Left ventricle myocardium inferior (tissue), 1 donor: ENCODE measurements around the gene KRTAP10-5. TPM values are rescaled to one million over a fixed set of nuclear protein-coding genes. Genes with fewer than 3 reads are reported as not detected.

Source experiments
- DNase-seq: peaks from one replicate; pipeline ENCODE4 v3.0.0-alpha.2; 2020
- H3K27ac ChIP-seq: fragments of 200-600 bp; replicated peaks from 2 replicates; pipeline ENCODE4 v1.8.0; 2021
- H3K27me3 ChIP-seq: fragments of 200-600 bp; 2 replicates; pipeline ENCODE4 v1.8.0; 2021; ENCODE audit warnings: low read depth
- H3K36me3 ChIP-seq: fragments of 200-600 bp; 2 replicates; pipeline ENCODE4 v1.8.0; 2021
- H3K4me1 ChIP-seq: fragments of 200-600 bp; 2 replicates; pipeline ENCODE4 v1.8.0; 2021
- H3K4me3 ChIP-seq: fragments of 200-600 bp; 2 replicates; pipeline ENCODE4 v1.8.0; 2021; ENCODE audit warnings: mild to moderate bottlenecking, moderate library complexity
- H3K9me3 ChIP-seq: fragments of 200-600 bp; replicated peaks from 2 replicates; pipeline ENCODE4 v1.8.0; 2021
- CTCF ChIP-seq: fragments of 200-600 bp; IDR thresholded peaks from 2 replicates; pipeline ENCODE4 v1.8.0; 2021; ENCODE audit warnings: antibody characterized with exemption, mild to moderate bottlenecking, borderline replicate concordance
- intact Hi-C: fragments of 100-400 bp; cut with micrococcal nuclease; formaldehyde crosslinking; loops from one replicate; pipeline ENCODE4 v1.11.0; 2022
- total RNA-seq: library from RNA; stranded (reverse); fragmentation: NEBNext Ultra II Directional; extraction: Animal tissue kit (Norgen Biotek cat#: 25700); gene quantifications from one replicate; pipeline ENCODE4 v1.2.1, GENCODE V29; 2021
- donor health status: DM: no; HTN: yes; CAD: no; lungs with severe emphysema.

Gene KRTAP10-5
- total RNA-seq, 1 donor from 2014 or later = not detected

GRCh38 chr21:44572959-44573583 is 7.3 kb downstream of the KRTAP10-5 start:
- no peaks in the 10 kb centered on the region for H3K4me1 ChIP-seq
- intact Hi-C loops = no loop called here
- H3K36me3 ChIP-seq = no peaks in the 10 kb centered on the region
- peaks cover 37% of the 10 kb centered on the region for H3K9me3 ChIP-seq
- H3K4me3 ChIP-seq = no peak overlapping the region
- no peak for TF ChIP-seq CTCF
- peaks cover 30% of the 10 kb centered on the region for H3K27me3 ChIP-seq
- DNase-seq = no peak
- no peak overlapping the region for H3K27ac ChIP-seq

GRCh38 chr21:44571844-44572782 is 8.3 kb downstream of the KRTAP10-5 start:
- H3K9me3 ChIP-seq = peaks cover 31% of the 10 kb centered on the region
- H3K4me3 ChIP-seq = no peak overlapping the region
- no peaks in the 10 kb centered on the region for H3K36me3 ChIP-seq
- no peak overlapping the region for H3K27ac ChIP-seq
- intact Hi-C loops = no loop called here
- H3K27me3 ChIP-seq = peaks cover 30% of the 10 kb centered on the region
- TF ChIP-seq CTCF = no peak
- H3K4me1 ChIP-seq = no peaks in the 10 kb centered on the region
- DNase-seq = no peak

GRCh38 chr21:44571296-44571695 is 9.1 kb downstream of the KRTAP10-5 start:
- TF ChIP-seq CTCF = no peak
- no peak overlapping the region for H3K4me3 ChIP-seq
- H3K4me1 ChIP-seq = no peaks in the 10 kb centered on the region
- no peaks in the 10 kb centered on the region for H3K36me3 ChIP-seq
- H3K9me3 ChIP-seq = peaks cover 27% of the 10 kb centered on the region
- DNase-seq = no peak
- no peak overlapping the region for H3K27ac ChIP-seq
- intact Hi-C loops = no loop called here
- H3K27me3 ChIP-seq = peaks cover 30% of the 10 kb centered on the region

GRCh38 chr21:44569861-44570517 is 10.4 kb downstream of the KRTAP10-5 start:
- Histone ChIP-seq H3K9me3 (peaks cover 21% of the 10 kb centered on the region), H3K27me3 (peaks cover 27% of the 10 kb centered on the region), H3K4me3 (no peak overlapping the region), H3K27ac (no peak overlapping the region), H3K36me3 (no peaks in the 10 kb centered on the region), H3K4me1 (no peaks in the 10 kb centered on the region)
- no peak for DNase-seq
- intact Hi-C loops = no loop called here
- no peak for TF ChIP-seq CTCF

- Histone ChIP-seq H3K27ac (no peak overlapping the region), H3K36me3 (no peaks in the 10 kb centered on the region), H3K4me3 (no peak overlapping the region), H3K4me1 (no peaks in the 10 kb centered on the region), H3K27me3 (peaks cover 19% of the 10 kb centered on the region), H3K9me3 (peaks cover 26% of the 10 kb centered on the region)
- intact Hi-C loops = no loop called here
- DNase-seq = no peak
- TF ChIP-seq CTCF = no peak
Measured at GRCh38 chr21:44568667-44569556, 11.5 kb downstream of the KRTAP10-5 start.
